OCI-M2 (cell line): ENCODE measurements around the gene LARP4.
"Not testable (repeated sequence)": the region's sequence is repeated elsewhere in the genome, so short reads cannot be mapped to it uniquely, and the experiment has no call there.

Experiments
- DNase-seq: peaks from one replicate; lab custom pipeline; 2025; ENCODE audit not compliant: unreplicated experiment; lab: John Stamatoyannopoulos, UW

LARP4 gene

GRCh38 chr12:50400638-50401499, at the start of gene LARP4:
LARP4 (plus strand) TSS chr12:50400885; CDS start chr12:50401011, 126 bp downstream.
- peak; percentile 68 for DNase-seq

- DNase-seq, result no peak
These were observed 49.3 kb upstream of the LARP4 start for GRCh38 chr12:50351120-50352043.

- no peak for DNase-seq
These were observed 47.3 kb upstream of the LARP4 start for GRCh38 chr12:50353404-50353803.

GRCh38 chr12:50353869-50354593, 46.7 kb upstream of the LARP4 start:
- DNase-seq, result no peak

DNA sequence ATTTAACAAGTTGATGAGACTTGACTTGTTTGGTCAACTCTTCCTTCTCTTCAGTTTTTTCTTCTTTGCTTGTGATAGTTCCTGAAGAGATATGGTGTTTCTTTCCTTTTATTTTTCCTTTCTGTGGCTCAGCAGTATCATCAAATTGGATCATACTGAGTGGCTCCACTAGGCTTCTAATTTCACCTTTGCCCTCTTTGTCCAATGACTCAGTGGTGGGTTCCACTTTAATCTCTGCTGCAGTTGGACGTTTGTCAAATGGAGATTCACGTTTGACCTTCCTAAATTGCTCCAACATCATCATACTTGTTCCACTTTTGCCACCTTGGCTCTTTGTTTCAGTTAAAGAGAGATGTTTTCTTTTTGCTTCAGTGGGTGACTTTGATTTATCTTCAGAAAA, 45.8 kb upstream of the LARP4 start:
- DNase-seq, result no peak

DNA sequence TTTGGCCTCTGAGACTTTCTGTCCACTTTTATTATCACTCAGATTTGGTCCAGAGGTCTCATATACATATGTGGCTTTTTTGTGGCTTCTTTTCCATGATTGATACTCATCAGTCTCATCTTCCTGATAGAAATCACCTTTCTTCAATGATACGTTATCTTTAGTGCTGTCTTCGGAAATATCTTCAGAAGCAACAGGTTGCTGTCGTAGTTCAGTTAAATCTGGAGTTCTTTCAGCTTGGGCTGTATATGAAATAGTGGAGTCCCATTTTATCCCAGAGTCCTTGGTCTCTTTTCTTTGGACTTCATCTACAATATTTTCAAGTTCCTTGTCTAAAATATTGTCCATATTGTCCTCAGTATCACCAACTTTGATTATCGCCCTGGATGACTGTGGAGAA, 45.3 kb upstream of the LARP4 start:
- DNase-seq, result no peak

GRCh38 chr12:50362671-50363070, 38.0 kb upstream of the LARP4 start:
- DNase-seq, result no peak

- DNase-seq, result no peak
These were observed 37.5 kb upstream of the LARP4 start for GRCh38 chr12:50363141-50363540.

GRCh38 chr12:50365709-50366406, 34.8 kb upstream of the LARP4 start:
- no peak for DNase-seq

DNA sequence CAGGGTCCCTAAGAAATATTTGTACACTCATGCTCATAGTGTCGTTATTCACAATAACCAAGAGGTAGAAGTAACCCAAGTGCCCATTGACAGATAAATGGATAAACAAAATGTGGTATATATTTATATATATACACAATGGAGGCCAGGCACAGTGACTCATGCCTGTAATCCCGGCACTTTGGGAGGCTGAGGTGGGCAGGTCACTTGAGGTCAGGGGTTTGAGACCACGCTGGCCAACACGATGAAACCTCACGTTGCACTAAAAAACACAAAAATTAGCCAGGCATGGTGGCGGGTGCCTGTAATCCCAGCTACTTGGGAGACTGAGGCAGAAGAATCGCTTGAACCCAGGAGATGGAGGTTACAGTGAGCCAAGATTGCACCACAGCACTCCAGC, 30.0 kb upstream of the LARP4 start:
- DNase-seq, result not testable (repeated sequence)

DNA sequence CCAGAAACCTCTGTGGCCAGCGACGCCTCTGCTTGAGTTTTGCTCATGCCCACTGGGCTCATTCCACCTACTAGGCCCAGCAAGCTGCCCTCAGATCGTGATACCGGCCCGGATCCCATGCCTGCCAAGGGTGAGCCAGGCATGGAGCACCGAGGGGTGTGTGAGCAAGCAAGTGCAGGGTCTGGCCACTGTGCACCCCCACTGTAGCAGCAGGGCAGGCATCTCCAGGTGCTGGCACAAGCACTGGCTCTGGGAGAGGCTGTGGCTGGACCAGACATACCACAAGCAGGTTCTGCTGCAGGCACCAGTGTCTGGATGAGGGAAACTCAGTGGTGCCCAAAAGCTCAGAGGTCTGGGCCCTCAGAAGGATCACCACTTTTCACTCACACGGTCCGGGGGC, 24.9 kb upstream of the LARP4 start:
- no peak for DNase-seq

DNA sequence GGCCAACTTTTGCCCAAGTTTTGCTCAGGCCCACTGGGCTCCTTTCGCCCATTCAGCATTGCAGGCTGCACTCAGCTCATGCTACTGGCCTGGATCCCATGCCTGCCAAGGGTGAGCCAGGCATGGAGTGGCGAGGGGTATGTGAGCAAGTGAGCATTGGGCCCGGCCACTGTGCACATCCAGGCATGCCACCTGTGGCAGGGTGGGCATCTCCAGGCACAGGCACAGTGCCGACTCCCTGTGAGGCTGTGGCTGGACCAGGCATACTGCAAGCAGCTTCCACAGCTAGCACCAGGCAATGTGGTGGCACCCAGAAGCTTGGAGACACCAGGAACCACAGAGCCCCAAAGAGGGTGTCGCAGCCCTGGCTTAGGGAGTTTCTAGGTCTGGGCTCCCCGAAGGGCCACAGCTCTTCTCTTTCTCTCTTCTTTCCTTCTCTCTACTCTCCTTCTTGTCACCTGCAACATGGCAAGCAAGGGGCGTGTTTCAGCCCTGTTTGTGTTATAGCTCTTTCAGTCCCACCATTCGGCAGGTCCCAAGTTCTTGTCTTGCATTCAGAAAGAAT, 19.8 kb upstream of the LARP4 start:
- no peak for DNase-seq

DNA sequence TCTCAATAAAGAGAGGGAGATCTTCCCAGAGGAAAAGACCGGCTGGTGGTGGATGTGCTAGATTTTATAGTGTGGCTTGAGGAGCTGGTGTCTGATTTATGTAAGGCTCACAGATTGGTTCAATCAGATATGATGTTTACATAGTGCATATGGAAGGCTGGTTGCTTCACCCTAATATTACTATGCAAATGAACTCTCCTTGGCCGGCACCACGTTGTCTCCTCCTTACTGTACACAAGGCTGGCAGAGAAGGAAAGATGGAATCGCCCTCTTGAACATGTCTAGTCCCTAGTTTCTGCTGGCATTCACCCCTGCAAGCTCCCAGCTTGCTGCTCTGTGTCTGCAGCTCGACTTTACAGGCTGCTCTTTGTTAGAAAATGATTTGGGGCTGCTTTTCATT, 13.2 kb upstream of the LARP4 start:
- DNase-seq, result no peak

GRCh38 chr12:50387972-50388478, 12.7 kb upstream of the LARP4 start:
- no peak for DNase-seq

DNA sequence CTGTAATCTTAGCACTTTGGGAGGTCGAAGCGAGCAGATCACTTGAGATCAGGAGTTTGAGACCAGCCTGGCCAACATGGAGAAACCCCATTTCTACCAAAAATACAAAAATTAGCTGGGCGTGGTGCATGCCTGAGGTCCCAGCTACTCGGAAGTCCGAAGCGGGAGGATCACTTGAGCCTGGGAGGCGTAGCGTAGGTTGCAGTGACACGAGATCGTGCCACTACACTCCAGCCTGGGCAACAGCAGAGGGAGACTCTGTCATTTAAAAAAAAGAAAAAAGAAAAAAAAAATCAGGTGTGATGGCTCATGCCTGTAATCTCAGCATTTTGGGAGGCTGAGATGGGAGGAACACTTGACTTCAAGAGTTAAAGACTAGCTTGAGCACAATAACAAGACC, 11.9 kb upstream of the LARP4 start:
- DNase-seq, result not testable (repeated sequence)

GRCh38 chr12:50390316-50390741, 10.4 kb upstream of the LARP4 start:
- no peak for DNase-seq

- DNase-seq, result no peak
These were observed 6.1 kb upstream of the LARP4 start for GRCh38 chr12:50394469-50395029.

GRCh38 chr12:50397117-50397650, 3.5 kb upstream of the LARP4 start:
- DNase-seq, result no peak

DNA sequence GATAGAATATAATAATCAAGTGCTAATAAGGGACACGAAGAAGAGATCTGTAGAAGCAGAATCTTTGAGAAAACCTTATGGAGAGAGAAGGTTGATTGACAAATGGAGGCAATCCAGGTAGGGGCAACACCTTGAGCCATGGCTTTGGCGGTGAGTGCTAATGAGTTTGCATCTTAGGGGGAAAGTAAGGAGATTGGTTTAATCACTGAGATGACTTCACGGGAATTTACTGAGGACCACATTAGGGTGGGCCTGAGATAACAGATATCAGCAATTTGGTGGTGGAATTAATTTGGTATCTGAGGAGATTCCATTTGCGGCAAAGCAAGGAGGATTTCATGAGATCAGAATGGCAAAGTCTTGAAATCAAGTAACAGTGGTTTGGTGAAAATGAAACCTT, 1.8 kb upstream of the LARP4 start:
- no peak for DNase-seq
